DOHH2 (cell line): Measurements from ENCODE around the gene EEFSEC.

Experiments
- EZH2phosphoT487 ChIP-seq: fragments of 200-600 bp; sonication (generic); IDR thresholded peaks from 2 replicates; pipeline ENCODE4 v1.6.1; 2017; ENCODE audit warnings: borderline replicate concordance, mild to moderate bottlenecking, antibody characterized with exemption, low read length, moderate library complexity, mixed read lengths
- TF ChIP-seq, protein P1 (sequence below): fragments of 200-600 bp; sonication (generic); IDR thresholded peaks from one replicate; pipeline ENCODE4 v1.5.1; 2014; ENCODE audit warnings: antibody characterized with exemption, mild to moderate bottlenecking, low read depth, low read length; ENCODE audit not compliant: poor library complexity, severe bottlenecking

DNA sequence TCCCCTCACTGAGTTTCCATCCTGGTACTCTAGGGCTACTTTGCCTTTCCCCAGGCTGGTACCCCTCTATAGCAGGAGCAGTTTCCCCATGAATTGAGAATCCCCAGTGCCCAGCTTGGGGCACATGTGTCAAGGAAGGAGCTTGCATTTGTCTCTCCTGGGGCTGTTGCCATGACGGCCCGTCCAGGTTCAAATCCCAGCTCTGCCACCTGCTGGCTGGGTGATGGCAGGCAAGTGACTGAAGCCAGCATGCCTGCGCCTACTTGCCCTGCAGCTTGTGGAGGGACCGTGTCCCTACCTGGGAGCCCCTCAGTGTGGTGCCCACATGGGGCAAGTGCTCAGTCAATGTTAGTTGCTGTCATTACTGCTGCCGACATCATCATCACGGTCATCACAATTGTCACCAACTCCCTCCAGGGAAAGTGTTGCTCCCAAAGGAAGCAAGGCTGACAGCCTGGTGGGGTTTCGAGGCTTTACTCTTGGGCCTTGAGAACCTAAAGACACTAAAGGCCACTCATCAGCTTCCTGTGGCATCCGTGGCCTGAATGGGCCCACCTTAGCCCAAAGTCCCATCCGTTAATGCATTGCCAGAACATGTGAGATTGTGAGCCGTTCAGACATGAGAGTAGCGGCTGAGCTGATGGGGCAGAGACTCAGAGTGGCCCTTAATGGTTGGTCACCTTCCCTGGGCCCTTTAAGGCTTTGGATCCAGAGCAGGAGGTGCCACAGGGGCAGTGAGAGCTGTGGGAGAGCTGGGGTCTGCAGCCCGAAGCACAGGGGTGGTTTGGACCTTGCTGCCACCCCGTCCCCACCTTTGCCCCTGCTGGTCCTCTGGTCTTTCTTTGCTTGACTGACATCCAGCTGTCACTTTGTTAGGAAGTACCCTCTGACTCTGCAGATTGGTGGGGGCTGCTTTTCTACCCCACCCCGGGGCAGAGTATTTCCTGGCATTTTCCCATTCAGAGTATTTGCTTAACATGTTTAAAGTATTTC lies 169.0 kb downstream of the EEFSEC start:
- TF ChIP-seq, protein P1, sequence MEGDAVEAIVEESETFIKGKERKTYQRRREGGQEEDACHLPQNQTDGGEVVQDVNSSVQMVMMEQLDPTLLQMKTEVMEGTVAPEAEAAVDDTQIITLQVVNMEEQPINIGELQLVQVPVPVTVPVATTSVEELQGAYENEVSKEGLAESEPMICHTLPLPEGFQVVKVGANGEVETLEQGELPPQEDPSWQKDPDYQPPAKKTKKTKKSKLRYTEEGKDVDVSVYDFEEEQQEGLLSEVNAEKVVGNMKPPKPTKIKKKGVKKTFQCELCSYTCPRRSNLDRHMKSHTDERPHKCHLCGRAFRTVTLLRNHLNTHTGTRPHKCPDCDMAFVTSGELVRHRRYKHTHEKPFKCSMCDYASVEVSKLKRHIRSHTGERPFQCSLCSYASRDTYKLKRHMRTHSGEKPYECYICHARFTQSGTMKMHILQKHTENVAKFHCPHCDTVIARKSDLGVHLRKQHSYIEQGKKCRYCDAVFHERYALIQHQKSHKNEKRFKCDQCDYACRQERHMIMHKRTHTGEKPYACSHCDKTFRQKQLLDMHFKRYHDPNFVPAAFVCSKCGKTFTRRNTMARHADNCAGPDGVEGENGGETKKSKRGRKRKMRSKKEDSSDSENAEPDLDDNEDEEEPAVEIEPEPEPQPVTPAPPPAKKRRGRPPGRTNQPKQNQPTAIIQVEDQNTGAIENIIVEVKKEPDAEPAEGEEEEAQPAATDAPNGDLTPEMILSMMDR: peak; percentile 51
- no peak for TF ChIP-seq EZH2phosphoT487
